Measurements from ENCODE around the gene CTNNBL1. TPM values are rescaled to one million over a fixed set of nuclear protein-coding genes. Genes with fewer than 3 reads are reported as not detected.

Gene CTNNBL1
- total and polyA plus RNA-seq, 8 donors: 36.0 to 63.6 (median 50.1) TPM

- H3K27me3 ChIP-seq: peaks cover 0 to 55% of the 10 kb centered on the region in 2 donors
- ATAC-seq: no peak
- no peak overlapping the region for H3K4me3 ChIP-seq
- H3K36me3 ChIP-seq: no peaks in the 10 kb centered on the region
- H3K4me1 ChIP-seq: peaks cover 0 to 2% of the 10 kb centered on the region in 2 donors
- DNase-seq: peak in 1 of 4 donors; percentile 12
- H3K9me3 ChIP-seq: no peaks in the 10 kb centered on the region
- intact Hi-C loops (cut with DNase I): no loop called here
- no peak overlapping the region for H3K27ac ChIP-seq
- TF ChIP-seq, protein P1, sequence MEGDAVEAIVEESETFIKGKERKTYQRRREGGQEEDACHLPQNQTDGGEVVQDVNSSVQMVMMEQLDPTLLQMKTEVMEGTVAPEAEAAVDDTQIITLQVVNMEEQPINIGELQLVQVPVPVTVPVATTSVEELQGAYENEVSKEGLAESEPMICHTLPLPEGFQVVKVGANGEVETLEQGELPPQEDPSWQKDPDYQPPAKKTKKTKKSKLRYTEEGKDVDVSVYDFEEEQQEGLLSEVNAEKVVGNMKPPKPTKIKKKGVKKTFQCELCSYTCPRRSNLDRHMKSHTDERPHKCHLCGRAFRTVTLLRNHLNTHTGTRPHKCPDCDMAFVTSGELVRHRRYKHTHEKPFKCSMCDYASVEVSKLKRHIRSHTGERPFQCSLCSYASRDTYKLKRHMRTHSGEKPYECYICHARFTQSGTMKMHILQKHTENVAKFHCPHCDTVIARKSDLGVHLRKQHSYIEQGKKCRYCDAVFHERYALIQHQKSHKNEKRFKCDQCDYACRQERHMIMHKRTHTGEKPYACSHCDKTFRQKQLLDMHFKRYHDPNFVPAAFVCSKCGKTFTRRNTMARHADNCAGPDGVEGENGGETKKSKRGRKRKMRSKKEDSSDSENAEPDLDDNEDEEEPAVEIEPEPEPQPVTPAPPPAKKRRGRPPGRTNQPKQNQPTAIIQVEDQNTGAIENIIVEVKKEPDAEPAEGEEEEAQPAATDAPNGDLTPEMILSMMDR (IDR thresholded peaks at IDR 0.05): no peak
Measured at GRCh38 chr20:37920679-37921322, 227.0 kb downstream of the CTNNBL1 start.

GRCh38 chr20:37921341-37921929 lies 227.6 kb downstream of the CTNNBL1 start:
- H3K4me1 ChIP-seq: no peaks in the 10 kb centered on the region
- H3K9me3 ChIP-seq: no peaks in the 10 kb centered on the region
- no peaks in the 10 kb centered on the region for H3K36me3 ChIP-seq
- intact Hi-C loops (cut with DNase I): no loop called here
- H3K4me3 ChIP-seq: no peak overlapping the region
- no peak for ATAC-seq
- peaks cover 0 to 49% of the 10 kb centered on the region in 2 donors for H3K27me3 ChIP-seq
- DNase-seq: no peak
- no peak overlapping the region for H3K27ac ChIP-seq
- TF ChIP-seq, protein P1 (IDR thresholded peaks at IDR 0.05): no peak

Other genes with a start within 250 kb of the CTNNBL1 start
- gene NNAT, start 172.8 kb upstream of the CTNNBL1 start, total RNA-seq: 1 to 10 TPM in 1 of 2 donors, under 1 TPM in 1; 0.45 to 3.8 TPM
- 10 to 100 TPM; 41.5 to 65.0 (median 51.1) TPM for gene NNAT, start 172.8 kb upstream of the CTNNBL1 start, polyA plus RNA-seq (ENCODE audit: insufficient read length in 6 of 6)
- gene BLCAP, start 166.2 kb upstream of the CTNNBL1 start, total RNA-seq: 10 to 100 TPM; 65.5 to 67.6 TPM
- gene BLCAP, start 166.2 kb upstream of the CTNNBL1 start, polyA plus RNA-seq (ENCODE audit: insufficient read length in 6 of 6): 10 to 100 TPM; 65.6 to 75.4 (median 68.0) TPM
- gene VSTM2L, start 209.1 kb downstream of the CTNNBL1 start, total RNA-seq: 10 to 100 TPM; 30.1 to 31.9 TPM
- gene VSTM2L, start 209.1 kb downstream of the CTNNBL1 start, polyA plus RNA-seq (ENCODE audit: insufficient read length in 6 of 6): 10 to 100 TPM in 1 of 6 donors, 1 to 10 TPM in 5; 2.7 to 21.0 (median 6.1) TPM

Data from left lung (tissue), 10 donors.